ENCODE measurements around the gene MAGEA10.
"Not testable (repeated sequence)": the region's sequence is repeated elsewhere in the genome, so short reads cannot be mapped to it uniquely, and the experiment has no call there.

Gene MAGEA10

DNA sequence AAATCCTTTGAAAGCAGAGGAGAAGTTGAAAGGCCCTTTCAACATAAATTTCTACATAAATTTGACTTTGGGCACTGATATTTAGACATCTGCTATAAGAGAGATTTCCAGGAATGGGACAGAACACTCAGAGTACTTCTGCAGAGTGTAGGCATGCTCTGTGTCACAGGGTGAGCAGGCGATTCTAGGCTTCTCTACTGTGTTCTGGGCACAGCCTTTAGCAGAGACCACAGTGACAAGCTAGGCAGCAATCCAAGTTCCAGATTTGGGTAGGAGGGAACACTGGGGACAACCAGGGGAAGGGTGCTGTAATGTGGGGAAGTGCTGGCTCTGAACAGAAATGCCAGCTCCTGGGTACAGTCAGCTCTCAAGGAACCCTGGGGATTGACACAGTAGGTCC is 6.9 kb downstream of the MAGEA10 start:
- TF ChIP-seq, protein P1, sequence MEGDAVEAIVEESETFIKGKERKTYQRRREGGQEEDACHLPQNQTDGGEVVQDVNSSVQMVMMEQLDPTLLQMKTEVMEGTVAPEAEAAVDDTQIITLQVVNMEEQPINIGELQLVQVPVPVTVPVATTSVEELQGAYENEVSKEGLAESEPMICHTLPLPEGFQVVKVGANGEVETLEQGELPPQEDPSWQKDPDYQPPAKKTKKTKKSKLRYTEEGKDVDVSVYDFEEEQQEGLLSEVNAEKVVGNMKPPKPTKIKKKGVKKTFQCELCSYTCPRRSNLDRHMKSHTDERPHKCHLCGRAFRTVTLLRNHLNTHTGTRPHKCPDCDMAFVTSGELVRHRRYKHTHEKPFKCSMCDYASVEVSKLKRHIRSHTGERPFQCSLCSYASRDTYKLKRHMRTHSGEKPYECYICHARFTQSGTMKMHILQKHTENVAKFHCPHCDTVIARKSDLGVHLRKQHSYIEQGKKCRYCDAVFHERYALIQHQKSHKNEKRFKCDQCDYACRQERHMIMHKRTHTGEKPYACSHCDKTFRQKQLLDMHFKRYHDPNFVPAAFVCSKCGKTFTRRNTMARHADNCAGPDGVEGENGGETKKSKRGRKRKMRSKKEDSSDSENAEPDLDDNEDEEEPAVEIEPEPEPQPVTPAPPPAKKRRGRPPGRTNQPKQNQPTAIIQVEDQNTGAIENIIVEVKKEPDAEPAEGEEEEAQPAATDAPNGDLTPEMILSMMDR (conservative IDR thresholded peaks at IDR 0.05) = no peak
- no peak overlapping the region for H3K27ac ChIP-seq

DNA sequence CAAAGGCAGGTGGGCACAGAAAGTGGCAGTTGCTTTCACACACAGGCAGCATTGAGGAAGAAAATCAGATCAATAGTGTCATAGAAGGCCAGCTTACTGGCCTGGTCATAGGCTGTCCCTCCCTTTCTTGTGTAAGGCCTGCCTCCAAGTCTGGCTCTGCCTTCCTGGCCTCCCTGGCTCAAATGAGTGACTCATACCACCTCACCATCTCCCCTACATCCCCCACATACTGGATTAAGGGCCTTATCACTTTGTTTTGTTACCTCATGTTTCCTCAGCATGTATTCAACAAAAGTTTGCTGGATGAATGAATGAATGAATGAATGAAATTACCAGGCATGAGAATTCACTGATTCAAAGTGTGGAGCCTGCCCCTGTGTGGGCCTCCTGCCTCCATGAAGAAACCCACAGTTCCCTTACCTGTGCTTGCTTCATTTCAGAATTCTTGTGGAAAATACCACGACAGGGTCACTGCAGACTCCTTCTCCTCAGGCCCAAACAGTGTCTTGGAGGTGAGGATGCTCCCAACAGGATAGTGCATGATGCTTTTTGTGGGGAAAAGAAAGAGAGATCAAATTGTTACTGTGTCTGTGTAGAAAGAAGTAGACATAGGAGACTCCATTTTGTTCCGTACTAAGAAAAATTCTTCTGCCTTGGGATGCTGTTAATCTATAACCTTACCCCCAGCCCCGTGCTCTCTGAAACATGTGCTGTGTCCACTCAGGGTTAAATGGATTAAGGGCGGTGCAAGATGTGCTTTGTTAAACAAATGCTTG is 9.1 kb downstream of the MAGEA10 start:
- H3K27ac ChIP-seq = not testable (repeated sequence)

- H3K27ac ChIP-seq = no peak overlapping the region
- TF ChIP-seq, protein P1 (conservative IDR thresholded peaks at IDR 0.05) = no peak
Measured at GRCh38 chrX:152117305-152117704, 21.1 kb downstream of the MAGEA10 start.

- TF ChIP-seq, protein P1 (conservative IDR thresholded peaks at IDR 0.05) = no peak
Measured at GRCh38 chrX:152108527-152108926, 29.9 kb downstream of the MAGEA10 start.

DNA sequence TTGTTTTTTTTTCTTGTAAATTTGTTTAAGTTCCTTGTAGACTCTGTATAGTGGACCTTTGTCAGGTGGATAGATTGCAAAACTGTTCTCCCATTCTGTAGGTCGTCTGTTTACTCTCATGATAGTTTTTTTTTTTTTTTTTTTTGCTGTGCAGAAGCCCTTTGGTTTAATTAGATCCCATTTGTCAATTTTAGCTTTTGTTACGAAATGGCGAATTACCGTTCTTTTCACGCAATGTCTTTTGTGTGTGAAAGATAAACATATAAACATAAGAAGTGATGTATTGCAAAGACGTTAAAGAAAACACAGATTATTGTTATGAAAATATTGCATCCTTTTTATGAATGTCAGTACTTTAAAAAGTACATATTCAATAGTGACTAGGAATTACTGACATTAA is 34.5 kb downstream of the MAGEA10 start:
- TF ChIP-seq, protein P1 (conservative IDR thresholded peaks at IDR 0.05) = no peak
- no peak overlapping the region for H3K27ac ChIP-seq

More at GRCh38 chrX:152108527-152108926, 29.9 kb downstream of the MAGEA10 start:
- H3K27ac ChIP-seq = no peak overlapping the region

DNA sequence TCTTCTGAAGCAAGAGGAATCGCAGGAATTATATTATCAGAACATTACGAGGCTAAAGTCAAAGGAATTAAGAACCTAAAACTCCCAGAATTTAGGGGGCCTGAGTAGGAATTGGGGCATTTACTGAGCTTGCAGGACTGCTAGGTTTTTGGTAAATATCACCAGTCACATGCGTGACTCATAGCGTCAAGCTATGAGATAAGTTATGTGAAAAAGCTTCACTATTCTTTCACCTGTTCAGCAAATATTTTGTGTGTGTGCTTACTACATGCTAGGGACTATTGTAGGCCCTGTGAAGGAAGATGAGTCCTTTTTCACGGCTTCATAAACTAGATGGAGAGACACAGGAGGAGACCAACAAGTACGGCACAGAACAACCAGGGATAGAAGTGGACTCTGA is 52.2 kb downstream of the MAGEA10 start:
- TF ChIP-seq, protein P1 (conservative IDR thresholded peaks at IDR 0.05) = no peak
- H3K27ac ChIP-seq = no peak overlapping the region

All from VCaP (cell line).